MCF 10A (cell line): ENCODE results near the gene PID1. TPM values are rescaled to one million over a fixed set of nuclear protein-coding genes. Genes with fewer than 3 reads are reported as not detected.

Experiments used
- BruUV-seq: library from RNA; stranded (reverse); fragments of 400-500 nt; replicated peaks from 2 replicates; lab custom pipeline; 2021; lab: Mats Ljungman, UMichigan
- CTCF ChIA-PET: fragments of 300-600 bp; sonication (Branson Sonifier 250); formaldehyde crosslinking; extraction: SDS; loops from one replicate; lab custom pipeline; 2021; ENCODE audit warnings: antibody characterized with exemption, inconsistent platforms; lab: Yijun Ruan, JAX
- POLR2A ChIA-PET: fragments of 300-600, 350-650 bp; sonication (Branson Sonifier 250); formaldehyde crosslinking; extraction: SDS; loops from one replicate; lab custom pipeline; 2020; ENCODE audit warnings: antibody characterized with exemption, inconsistent platforms; lab: Yijun Ruan, JAX
- DNase-seq: peaks from one replicate; pipeline ENCODE4 v3.0.0-alpha.2; 2018; ENCODE audit not compliant: unreplicated experiment
- H3K27ac Mint-ChIP-seq: one replicate; pipeline ENCODE4 v1.8.0; 2022; ENCODE audit warnings: mild to moderate bottlenecking, low read depth, mixed read lengths; ENCODE audit not compliant: unreplicated experiment
- H3K27me3 Mint-ChIP-seq: one replicate; pipeline ENCODE4 v1.8.0; 2022; ENCODE audit warnings: mixed read lengths; ENCODE audit not compliant: insufficient read depth, unreplicated experiment
- H3K36me3 Mint-ChIP-seq: one replicate; pipeline ENCODE4 v1.8.0; 2022; ENCODE audit warnings: mild to moderate bottlenecking, moderate library complexity, mixed read lengths; ENCODE audit not compliant: insufficient read depth, unreplicated experiment
- H3K4me1 Mint-ChIP-seq: one replicate; pipeline ENCODE4 v1.8.0; 2022; ENCODE audit warnings: mixed read lengths; ENCODE audit not compliant: insufficient read depth, unreplicated experiment
- H3K4me3 Mint-ChIP-seq: one replicate; pipeline ENCODE4 v1.8.0; 2022; ENCODE audit warnings: mild to moderate bottlenecking, moderate library complexity, mixed read lengths; ENCODE audit not compliant: unreplicated experiment
- H3K9me3 Mint-ChIP-seq: one replicate; pipeline ENCODE4 v1.8.0; 2022; ENCODE audit warnings: mixed read lengths; ENCODE audit not compliant: unreplicated experiment
- intact Hi-C: fragments of 100-400 bp; cut with micrococcal nuclease; formaldehyde crosslinking; loops from 2 replicates; pipeline ENCODE4 v1.14.1; 2022
- total RNA-seq: library from RNA; stranded (reverse); gene quantifications from 2 replicates; pipeline ENCODE4 v1.2.3, GENCODE V29; 2022
- TF ChIP-seq, protein P1 (sequence below): fragments of 200-600 bp; IDR thresholded peaks from one replicate; pipeline ENCODE4 v1.8.0; 2022; ENCODE audit warnings: antibody characterized with exemption, mild to moderate bottlenecking; ENCODE audit not compliant: unreplicated experiment

PID1 gene
- total RNA-seq, 1 experiment from 2014 or later: 211 TPM

DNA sequence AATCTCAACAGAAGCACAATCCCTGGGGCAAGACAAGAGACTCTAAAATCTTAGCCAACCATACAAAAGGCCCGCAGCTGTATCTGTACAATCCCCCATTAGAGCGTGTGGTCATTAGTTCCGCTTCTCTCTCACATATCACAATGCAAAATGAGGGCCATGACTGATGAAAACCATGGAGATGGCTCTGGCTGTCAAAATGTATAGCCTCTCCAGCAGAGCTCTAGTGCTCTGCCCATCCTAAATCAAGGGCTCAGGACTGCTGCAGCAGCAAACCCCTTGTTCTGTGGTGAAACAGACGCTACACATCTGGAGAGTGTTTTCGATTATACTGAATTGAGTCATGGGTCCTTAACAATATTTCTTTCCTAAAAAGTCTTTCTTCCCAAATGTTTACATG is 221.0 kb downstream of the PID1 start:
- Mint-ChIP-seq H3K4me1 (peaks cover 7% of the 10 kb centered on the region), H3K9me3 (no peaks in the 10 kb centered on the region), H3K4me3 (no peak overlapping the region), H3K27ac (no peak overlapping the region), H3K36me3 (peaks cover 12% of the 10 kb centered on the region), H3K27me3 (no peaks in the 10 kb centered on the region)
- DNase-seq: no peak
- TF ChIP-seq, protein P1, sequence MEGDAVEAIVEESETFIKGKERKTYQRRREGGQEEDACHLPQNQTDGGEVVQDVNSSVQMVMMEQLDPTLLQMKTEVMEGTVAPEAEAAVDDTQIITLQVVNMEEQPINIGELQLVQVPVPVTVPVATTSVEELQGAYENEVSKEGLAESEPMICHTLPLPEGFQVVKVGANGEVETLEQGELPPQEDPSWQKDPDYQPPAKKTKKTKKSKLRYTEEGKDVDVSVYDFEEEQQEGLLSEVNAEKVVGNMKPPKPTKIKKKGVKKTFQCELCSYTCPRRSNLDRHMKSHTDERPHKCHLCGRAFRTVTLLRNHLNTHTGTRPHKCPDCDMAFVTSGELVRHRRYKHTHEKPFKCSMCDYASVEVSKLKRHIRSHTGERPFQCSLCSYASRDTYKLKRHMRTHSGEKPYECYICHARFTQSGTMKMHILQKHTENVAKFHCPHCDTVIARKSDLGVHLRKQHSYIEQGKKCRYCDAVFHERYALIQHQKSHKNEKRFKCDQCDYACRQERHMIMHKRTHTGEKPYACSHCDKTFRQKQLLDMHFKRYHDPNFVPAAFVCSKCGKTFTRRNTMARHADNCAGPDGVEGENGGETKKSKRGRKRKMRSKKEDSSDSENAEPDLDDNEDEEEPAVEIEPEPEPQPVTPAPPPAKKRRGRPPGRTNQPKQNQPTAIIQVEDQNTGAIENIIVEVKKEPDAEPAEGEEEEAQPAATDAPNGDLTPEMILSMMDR: no peak
- intact Hi-C loops: no loop called here
- POLR2A ChIA-PET: interaction anchor here (0.9 to 1.0 kb wide), 2 partner anchors 16 to 35 kb away, joined by 3 read pairs; no protein-coding TSS in a partner anchor
- CTCF ChIA-PET: no interaction called here
- no TSS peak for BruUV-seq

DNA sequence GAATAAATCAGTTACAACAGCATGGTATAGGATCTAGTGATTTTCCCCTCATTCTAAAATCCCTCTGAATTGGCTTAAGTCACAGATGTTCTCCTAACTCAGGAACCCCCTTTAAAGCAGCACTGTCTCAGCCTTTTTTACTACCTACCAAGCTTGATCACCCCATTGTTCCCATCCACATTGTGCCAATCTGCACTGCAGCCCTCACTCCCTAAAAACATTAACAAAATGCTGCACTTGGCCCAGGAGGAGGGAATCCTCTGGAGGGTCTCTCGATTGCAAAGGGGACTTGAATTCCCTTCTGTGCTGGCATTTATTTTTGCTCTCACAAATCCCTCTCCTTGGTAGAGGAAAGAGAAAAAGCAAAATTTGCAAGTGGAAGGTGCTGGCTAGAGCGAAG is 223.0 kb downstream of the PID1 start:
- intact Hi-C loops: no loop called here
- Mint-ChIP-seq H3K4me3 (no peak overlapping the region), H3K4me1 (peaks cover 13% of the 10 kb centered on the region), H3K9me3 (no peaks in the 10 kb centered on the region), H3K36me3 (peaks cover 12% of the 10 kb centered on the region), H3K27ac (no peak overlapping the region), H3K27me3 (no peaks in the 10 kb centered on the region)
- POLR2A ChIA-PET: no interaction called here
- CTCF ChIA-PET: no interaction called here
- DNase-seq: no peak
- BruUV-seq: no TSS peak
- TF ChIP-seq, protein P1: no peak

DNA sequence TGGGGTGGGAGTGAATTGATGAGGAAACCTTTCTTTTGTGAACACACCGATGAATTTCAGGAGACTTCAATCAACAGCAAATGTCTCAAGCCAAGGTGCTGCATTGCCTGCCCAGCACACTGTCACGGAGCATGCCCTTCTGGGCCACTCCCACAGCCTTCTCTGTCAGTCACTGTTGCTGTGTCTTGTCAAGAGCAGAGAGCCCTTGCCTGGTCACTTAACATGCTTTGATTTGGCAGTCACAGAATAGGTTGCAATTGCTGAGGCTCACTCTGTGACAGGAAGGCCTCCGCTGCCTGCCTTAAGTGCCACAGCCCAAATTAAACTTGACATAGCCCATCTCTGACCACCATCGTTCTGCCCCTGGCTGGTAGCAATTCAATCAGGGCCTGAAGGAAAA is 225.4 kb downstream of the PID1 start:
- Mint-ChIP-seq H3K36me3 (peaks cover 12% of the 10 kb centered on the region), H3K4me1 (peaks cover 13% of the 10 kb centered on the region), H3K27me3 (no peaks in the 10 kb centered on the region), H3K9me3 (no peaks in the 10 kb centered on the region), H3K4me3 (no peak overlapping the region), H3K27ac (no peak overlapping the region)
- intact Hi-C loops: no loop called here
- POLR2A ChIA-PET: no interaction called here
- BruUV-seq: no TSS peak
- CTCF ChIA-PET: no interaction called here
- DNase-seq: no peak
- TF ChIP-seq, protein P1: no peak

DNA sequence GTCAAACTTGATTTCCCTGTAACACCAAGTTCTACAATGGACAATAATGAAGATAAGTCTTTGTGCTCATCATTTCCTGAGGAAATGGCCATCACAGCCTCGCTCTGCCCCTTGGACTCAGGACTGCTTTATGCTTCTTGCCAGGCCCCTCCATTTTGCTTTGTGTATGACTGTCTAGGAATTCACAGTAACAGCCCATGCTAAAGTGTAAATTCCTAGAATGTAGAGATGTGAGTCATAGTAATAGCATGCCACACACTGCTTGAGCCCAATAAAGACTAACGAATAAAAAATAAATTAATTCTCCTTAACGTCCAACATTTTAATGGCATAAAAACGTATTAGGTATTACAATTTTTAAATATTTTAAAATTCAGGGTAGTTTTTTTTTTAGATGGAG is 226.5 kb downstream of the PID1 start:
- BruUV-seq: no TSS peak
- no peak overlapping the region for H3K4me3 Mint-ChIP-seq
- TF ChIP-seq, protein P1: no peak
- peak overlapping the region; percentile 3 for H3K27ac Mint-ChIP-seq
- peaks cover 13% of the 10 kb centered on the region for H3K4me1 Mint-ChIP-seq
- no peaks in the 10 kb centered on the region for H3K9me3 Mint-ChIP-seq
- peaks cover 12% of the 10 kb centered on the region for H3K36me3 Mint-ChIP-seq
- H3K27me3 Mint-ChIP-seq: no peaks in the 10 kb centered on the region
- DNase-seq: no peak
- CTCF ChIA-PET: interaction anchor here (0.8 kb wide), 1 partner anchor 115 kb away, joined by 4 read pairs; no protein-coding TSS in a partner anchor
- POLR2A ChIA-PET: no interaction called here
- intact Hi-C loops: no loop called here
